CD4-positive, alpha-beta T cell (primary cell): Measurements from ENCODE around the gene SLC38A4. TPM values are rescaled to one million over a fixed set of nuclear protein-coding genes. Genes with fewer than 3 reads are reported as not detected.

Experiments used
- ATAC-seq: fragments of 200-7000 bp; cut with Tn5 transposase; one replicate; pipeline ENCODE4 v1.10.0; 2022; ENCODE audit warnings: mild to moderate bottlenecking; ENCODE audit not compliant: poor library complexity
- CTCF ChIA-PET: fragments of 350-600 bp; sonication (Branson Sonifier 250); formaldehyde crosslinking; loops from one replicate; lab custom pipeline; 2021; ENCODE audit warnings: antibody characterized with exemption, inconsistent platforms; lab: Charles Lee
- POLR2A ChIA-PET: fragments of 350-600 bp; sonication (Branson Sonifier 250); formaldehyde crosslinking; loops from one replicate; lab custom pipeline; 2021; ENCODE audit warnings: antibody characterized with exemption, inconsistent platforms; lab: Charles Lee
- DNase-seq, 14 experiments: peaks; one replicate each; pipeline ENCODE4 v3.0.0-alpha.2; 2013 to 2020; ENCODE audit warnings: mixed read lengths in 2 of 14
- H3K27ac ChIP-seq, 2 donors: one replicate each; pipeline versions ENCODE4 v1.5.1 to v1.7.0; 2013; ENCODE audit warnings: low read length in 2 of 2, low read depth in 1 of 2, mild to moderate bottlenecking in 1 of 2
- H3K27me3 ChIP-seq, 2 experiments: 1 replicate in 1 of 2; 2 replicates in 1 of 2; pipeline versions ENCODE4 v1.6.1 to v1.7.0; 2013; ENCODE audit warnings: low read length in 2 of 2, control low read depth in 1 of 2, mild to moderate bottlenecking in 1 of 2, moderate library complexity in 1 of 2; ENCODE audit not compliant: insufficient read depth in 2 of 2, control insufficient read depth in 1 of 2
- H3K36me3 ChIP-seq: one replicate; pipeline ENCODE4 v1.6.1; 2013; ENCODE audit warnings: low read length, control low read depth; ENCODE audit not compliant: insufficient read depth
- H3K4me1 ChIP-seq: one replicate; pipeline ENCODE4 v1.6.1; 2013; ENCODE audit warnings: low read length, control low read depth; ENCODE audit not compliant: insufficient read depth
- H3K4me3 ChIP-seq: one replicate; pipeline ENCODE4 v1.5.1; 2013; ENCODE audit warnings: mild to moderate bottlenecking, low read length, moderate library complexity
- H3K9me3 ChIP-seq, 2 experiments: 1 replicate in 1 of 2; 2 replicates in 1 of 2; pipeline versions ENCODE4 v1.6.1 to v1.7.0; 2013; ENCODE audit warnings: low read length in 2 of 2, mild to moderate bottlenecking in 2 of 2, control low read depth in 1 of 2, moderate library complexity in 1 of 2; ENCODE audit not compliant: control insufficient read depth in 1 of 2, insufficient read depth in 1 of 2
- H3K27ac Mint-ChIP-seq: one replicate; pipeline ENCODE4 v1.8.0; 2020; ENCODE audit warnings: mixed read lengths
- H3K27me3 Mint-ChIP-seq: one replicate; pipeline ENCODE4 v1.8.0; 2021; ENCODE audit warnings: mixed read lengths
- H3K36me3 Mint-ChIP-seq: one replicate; pipeline ENCODE4 v1.8.0; 2021; ENCODE audit warnings: low read depth, mixed read lengths
- H3K4me1 Mint-ChIP-seq: one replicate; pipeline ENCODE4 v1.8.0; 2021; ENCODE audit warnings: low read depth, mixed read lengths
- H3K4me3 Mint-ChIP-seq: one replicate; pipeline ENCODE4 v1.8.0; 2020; ENCODE audit warnings: mild to moderate bottlenecking, mixed read lengths
- H3K9me3 Mint-ChIP-seq: one replicate; pipeline ENCODE4 v1.8.0; 2020; ENCODE audit warnings: mixed read lengths
- CTCF ChIP-seq: fragments of 200-600 bp; IDR thresholded peaks from one replicate; pipeline ENCODE4 v1.8.0; 2022; ENCODE audit warnings: antibody characterized with exemption, mild to moderate bottlenecking
- intact Hi-C, 2 experiments: fragments of 100-400 bp; cut with DNase I in 1 of 2; cut with micrococcal nuclease in 1 of 2; formaldehyde crosslinking; loops; one replicate each; pipeline versions ENCODE4 v1.15.1 to v1.9.0; 2023 to 2025; cut with DNase I, micrococcal nuclease
- total RNA-seq, 174 experiments: library from RNA in 2 of 174; stranded (reverse) in 2 of 174; gene quantifications; one replicate each; pipeline ENCODE4 v1.2.3 and lab custom pipeline; 2021 to 2026

Gene SLC38A4
- total RNA-seq, 2 experiments from 2014 or later = not detected

DNA sequence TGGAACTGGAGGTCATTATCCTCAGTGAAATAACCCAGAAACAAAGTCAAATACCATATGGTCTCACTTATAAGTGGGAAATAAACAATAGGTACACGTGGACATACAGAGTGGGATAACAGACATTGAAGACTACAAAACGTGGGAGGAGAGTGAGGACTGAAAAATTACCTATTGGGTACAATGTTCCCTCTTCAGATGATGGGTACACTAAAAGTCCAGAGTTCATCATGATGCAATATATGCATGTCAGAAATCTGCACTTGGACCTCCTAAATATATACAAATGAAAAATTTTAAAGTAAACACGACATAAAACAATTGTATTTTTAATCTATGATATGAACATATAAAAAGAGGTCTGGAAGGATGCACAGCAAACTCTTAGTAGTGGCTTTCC lies 71.2 kb downstream of the SLC38A4 start:
- no peak overlapping the region for H3K4me3 ChIP-seq
- no peaks in the 10 kb centered on the region for H3K4me1 ChIP-seq
- H3K27me3 ChIP-seq = no peaks in the 10 kb centered on the region
- ChIA-PET CTCF (no interaction called here), POLR2A (no interaction called here)
- peaks cover 13% of the 10 kb centered on the region for H3K9me3 Mint-ChIP-seq
- ATAC-seq (no peak), DNase-seq (no peak)
- peaks cover 0 to under 1% of the 10 kb centered on the region in 2 experiments for H3K9me3 ChIP-seq
- intact Hi-C loops = no loop called here
- peaks cover 15% of the 10 kb centered on the region for H3K4me1 Mint-ChIP-seq
- H3K36me3 ChIP-seq = no peaks in the 10 kb centered on the region
- no peak overlapping the region for H3K27ac Mint-ChIP-seq
- H3K27me3 Mint-ChIP-seq = no peaks in the 10 kb centered on the region
- no peaks in the 10 kb centered on the region for H3K36me3 Mint-ChIP-seq
- no peak overlapping the region for H3K27ac ChIP-seq
- no peak overlapping the region for H3K4me3 Mint-ChIP-seq
- TF ChIP-seq CTCF = no peak

DNA sequence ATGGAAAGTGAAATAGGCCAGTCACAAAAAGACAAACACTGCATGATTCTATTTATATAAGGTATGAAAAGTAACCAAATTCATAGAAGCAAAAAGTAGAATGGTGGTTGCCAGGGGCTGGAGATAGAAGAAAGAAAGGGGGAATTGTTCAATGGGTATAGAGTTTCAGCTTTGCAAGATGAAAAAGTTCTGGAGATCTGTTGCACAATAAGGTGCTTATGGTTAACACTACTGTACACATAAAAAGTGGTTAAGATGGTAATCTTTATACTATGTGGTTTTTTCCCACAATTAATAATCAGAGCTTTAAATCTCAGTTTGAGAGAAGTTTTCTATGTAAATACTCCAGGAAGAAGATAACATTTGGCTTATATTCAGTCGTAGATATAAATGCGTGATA lies 73.4 kb downstream of the SLC38A4 start:
- no peaks in the 10 kb centered on the region for H3K36me3 Mint-ChIP-seq
- no peak for DNase-seq
- no peaks in the 10 kb centered on the region for H3K4me1 ChIP-seq
- no peak overlapping the region for H3K4me3 Mint-ChIP-seq
- no peaks in the 10 kb centered on the region for H3K27me3 ChIP-seq
- POLR2A ChIA-PET = no interaction called here
- no peaks in the 10 kb centered on the region for H3K36me3 ChIP-seq
- no peak overlapping the region for H3K4me3 ChIP-seq
- CTCF ChIA-PET = no interaction called here
- intact Hi-C loops = no loop called here
- H3K9me3 Mint-ChIP-seq = peaks cover 8% of the 10 kb centered on the region
- H3K4me1 Mint-ChIP-seq = peaks cover 15% of the 10 kb centered on the region
- no peak overlapping the region for H3K27ac ChIP-seq
- peaks cover 0 to 5% of the 10 kb centered on the region in 2 experiments for H3K9me3 ChIP-seq
- H3K27ac Mint-ChIP-seq = no peak overlapping the region
- ATAC-seq = no peak
- TF ChIP-seq CTCF = no peak
- no peaks in the 10 kb centered on the region for H3K27me3 Mint-ChIP-seq

DNA sequence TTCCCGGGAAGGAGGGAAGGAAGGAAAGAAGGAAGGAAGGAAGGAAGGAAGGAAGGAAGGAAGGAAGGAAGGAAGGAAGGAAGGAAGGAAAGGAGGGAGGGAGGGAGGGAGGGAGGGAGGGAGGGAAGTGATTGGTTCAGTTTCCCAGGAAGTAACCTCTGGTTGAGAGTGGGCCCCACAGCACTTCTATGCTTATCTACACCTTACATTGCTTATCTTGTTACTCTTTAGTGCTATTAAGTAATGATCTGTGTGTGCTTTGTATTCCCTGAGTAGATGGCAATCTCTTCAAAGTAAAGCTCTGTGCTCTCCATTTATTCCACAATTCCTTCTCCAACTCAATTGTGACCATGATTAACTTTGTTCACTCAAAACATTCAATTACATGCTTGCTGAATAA lies 74.6 kb downstream of the SLC38A4 start:
- H3K27me3 Mint-ChIP-seq = no peaks in the 10 kb centered on the region
- Histone ChIP-seq H3K36me3 (no peaks in the 10 kb centered on the region), H3K9me3 (peaks cover 0 to 5% of the 10 kb centered on the region in 2 experiments), H3K4me3 (no peak overlapping the region), H3K4me1 (no peaks in the 10 kb centered on the region), H3K27ac (no peak overlapping the region), H3K27me3 (no peaks in the 10 kb centered on the region)
- TF ChIP-seq CTCF = no peak
- no peak overlapping the region for H3K27ac Mint-ChIP-seq
- DNase-seq (no peak), ATAC-seq (no peak)
- no peak overlapping the region for H3K4me3 Mint-ChIP-seq
- H3K36me3 Mint-ChIP-seq = no peaks in the 10 kb centered on the region
- intact Hi-C loops = no loop called here
- ChIA-PET CTCF (no interaction called here), POLR2A (no interaction called here)
- H3K9me3 Mint-ChIP-seq = peaks cover 5% of the 10 kb centered on the region
- H3K4me1 Mint-ChIP-seq = peaks cover 15% of the 10 kb centered on the region
